OCI-LY1 (cell line): ENCODE measurements around the gene CDH6.

Experiments used
- CTCF ChIP-seq: fragments of 200-600 bp; sonication (generic), shearing (Covaris generic); IDR thresholded peaks from 2 replicates; pipeline ENCODE4 v1.5.1; 2017; ENCODE audit warnings: mild to moderate bottlenecking, antibody characterized with exemption, low read length, moderate library complexity, mixed read lengths
- EZH2 ChIP-seq: fragments of 200-600 bp; sonication (generic), shearing (Covaris generic); IDR thresholded peaks from 2 replicates; pipeline ENCODE4 v1.8.0; 2017; ENCODE audit warnings: borderline replicate concordance, mixed run types, mild to moderate bottlenecking, antibody characterized with exemption, low read length, moderate library complexity, mixed read lengths

DNA sequence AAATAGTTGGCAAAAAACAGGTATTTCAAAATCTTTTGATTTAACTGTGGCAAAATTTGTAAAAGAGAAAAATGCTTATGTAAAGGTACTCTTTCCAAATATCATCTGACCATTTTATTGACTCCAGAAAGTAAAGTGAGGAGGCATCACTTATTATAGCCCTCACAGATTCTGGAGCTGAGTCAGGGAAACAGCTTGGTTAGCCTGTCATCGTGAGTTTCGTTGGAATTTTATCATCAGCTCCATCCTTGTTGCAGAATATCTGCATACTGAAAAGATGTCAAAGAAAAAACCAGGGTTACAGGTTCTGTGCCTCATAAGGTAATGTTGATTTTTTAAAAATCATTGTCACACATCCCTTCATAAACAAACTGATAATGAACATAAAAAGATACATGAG is 74.8 kb downstream of the CDH6 start:
- TF ChIP-seq EZH2 (no peak), CTCF (no peak)
